Hepatic stellate cell (primary cell): Measurements from ENCODE around the gene OPCML.

Experiments
- DNase-seq: peaks from one replicate; pipeline ENCODE4 v3.0.0; 2011; ENCODE audit warnings: low spot score

OPCML gene

GRCh38 chr11:132981131-132981956 is 551.0 kb downstream of the OPCML start:
- DNase-seq: no peak

GRCh38 chr11:132980670-132981069 is 551.6 kb downstream of the OPCML start:
- DNase-seq: no peak

GRCh38 chr11:132977746-132978145 is 554.6 kb downstream of the OPCML start:
- no peak for DNase-seq

- DNase-seq: no peak
These were observed 555.1 kb downstream of the OPCML start for GRCh38 chr11:132977241-132977640.

GRCh38 chr11:132976115-132976514 is 556.2 kb downstream of the OPCML start:
- no peak for DNase-seq

- no peak for DNase-seq
These were observed 558.6 kb downstream of the OPCML start for GRCh38 chr11:132973686-132974085.

GRCh38 chr11:132972565-132972964 is 559.7 kb downstream of the OPCML start:
- no peak for DNase-seq

GRCh38 chr11:132971351-132971750 is 561.0 kb downstream of the OPCML start:
- no peak for DNase-seq

- DNase-seq: no peak
These were observed 562.4 kb downstream of the OPCML start for GRCh38 chr11:132969892-132970291.

GRCh38 chr11:132962041-132962440 is 570.3 kb downstream of the OPCML start:
- peak; percentile 23 for DNase-seq

GRCh38 chr11:132961453-132961852 is 570.8 kb downstream of the OPCML start:
- DNase-seq: no peak

- no peak for DNase-seq
These were observed 571.8 kb downstream of the OPCML start for GRCh38 chr11:132960273-132961078.

GRCh38 chr11:132959693-132960092 is 572.6 kb downstream of the OPCML start:
- DNase-seq: no peak

GRCh38 chr11:132957881-132958280 is 574.4 kb downstream of the OPCML start:
- DNase-seq: no peak

- no peak for DNase-seq
These were observed 584.0 kb downstream of the OPCML start for GRCh38 chr11:132948252-132948651.

- no peak for DNase-seq
These were observed 587.7 kb downstream of the OPCML start for GRCh38 chr11:132944569-132944944.

GRCh38 chr11:132943706-132944568 is 588.4 kb downstream of the OPCML start:
- peak; percentile 18 for DNase-seq

- no peak for DNase-seq
These were observed 589.0 kb downstream of the OPCML start for GRCh38 chr11:132943357-132943705.

GRCh38 chr11:132942611-132943356 is 589.5 kb downstream of the OPCML start:
- no peak for DNase-seq

GRCh38 chr11:132941761-132942160 is 590.5 kb downstream of the OPCML start:
- DNase-seq: no peak

- peak; percentile 28 for DNase-seq
These were observed 591.2 kb downstream of the OPCML start for GRCh38 chr11:132941024-132941646.
